Forelimb muscle (tissue), 1 donor: ENCODE measurements around the gene COX7B2. TPM values are rescaled to one million over a fixed set of nuclear protein-coding genes. Genes with fewer than 3 reads are reported as not detected.

Source experiments
- DNase-seq: peaks from one replicate; pipeline ENCODE4 v3.0.0-alpha.2; 2013; ENCODE audit warnings: low read depth
- polyA plus RNA-seq: library from polyadenylated mRNA; unstranded; fragments of 120-200 nt; gene quantifications from one replicate; pipeline ENCODE4 v1.2.1, GENCODE V29; 2013; ENCODE audit not compliant: insufficient read length

The COX7B2 gene, protein sequence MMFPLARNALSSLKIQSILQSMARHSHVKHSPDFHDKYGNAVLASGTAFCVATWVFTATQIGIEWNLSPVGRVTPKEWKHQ
- polyA plus RNA-seq, result not detected

DNA sequence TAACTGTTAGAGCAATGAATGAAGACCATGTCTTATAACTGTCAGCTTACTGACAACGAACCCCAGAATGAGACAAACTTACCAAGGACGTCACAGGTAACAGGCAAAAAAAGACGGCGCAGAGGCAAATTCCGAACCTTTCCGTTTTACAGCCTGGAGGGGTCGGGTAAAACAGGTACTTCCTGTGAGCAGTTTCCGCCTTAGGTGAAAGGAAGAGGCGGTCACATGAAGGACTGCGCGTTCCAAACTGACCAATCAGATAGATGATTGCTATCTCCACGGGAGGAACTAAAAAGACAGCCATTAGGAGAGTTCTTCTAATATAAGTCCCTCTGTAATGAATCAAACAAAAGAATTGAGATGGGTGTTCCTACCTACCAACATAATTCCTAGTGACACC lies at the start of gene COX7B2:
TSS of gene COX7B2 (minus strand) at position 168 of the 400 bp plus-strand sequence. CDS start 174,053 bp downstream, outside the sequence.
- no peak for DNase-seq

DNA sequence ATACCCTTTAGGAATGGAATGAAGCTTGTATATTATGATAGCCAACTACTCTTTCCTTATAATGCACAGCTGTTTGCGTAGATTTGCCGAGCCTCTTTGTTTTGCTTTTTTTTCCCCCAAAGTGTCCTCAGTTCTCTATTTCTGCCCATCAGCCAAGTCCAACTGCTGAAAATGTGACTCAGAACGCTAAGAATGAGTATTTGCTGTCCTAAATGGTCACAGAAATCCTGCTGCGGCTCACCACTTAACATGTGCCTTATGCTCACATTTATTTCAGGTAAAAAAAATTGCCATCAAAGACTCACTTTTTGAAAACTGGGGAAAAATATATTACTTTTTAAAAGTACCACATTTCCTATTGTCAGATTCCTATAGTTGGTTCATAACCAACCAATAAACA lies 47.4 kb upstream of the COX7B2 start:
- DNase-seq, result no peak

DNA sequence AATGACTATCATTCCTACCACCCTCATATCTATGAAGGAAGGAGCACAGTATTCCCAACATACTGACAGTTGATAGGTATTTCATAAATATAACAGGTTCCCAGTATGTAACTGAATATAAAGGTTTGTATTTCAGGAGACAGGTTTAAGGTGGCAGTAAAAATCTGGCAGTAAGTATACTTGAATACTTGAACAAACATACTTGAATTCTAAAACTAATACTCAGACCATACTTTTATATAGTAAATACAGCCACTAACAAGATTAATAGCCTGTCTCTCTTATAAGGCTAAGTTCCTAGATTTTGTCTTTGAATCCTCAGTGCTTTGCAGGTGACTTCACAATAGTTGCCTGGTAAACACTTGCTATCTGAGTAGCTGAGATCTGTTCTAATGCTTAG lies 46.6 kb upstream of the COX7B2 start:
- no peak for DNase-seq

DNA sequence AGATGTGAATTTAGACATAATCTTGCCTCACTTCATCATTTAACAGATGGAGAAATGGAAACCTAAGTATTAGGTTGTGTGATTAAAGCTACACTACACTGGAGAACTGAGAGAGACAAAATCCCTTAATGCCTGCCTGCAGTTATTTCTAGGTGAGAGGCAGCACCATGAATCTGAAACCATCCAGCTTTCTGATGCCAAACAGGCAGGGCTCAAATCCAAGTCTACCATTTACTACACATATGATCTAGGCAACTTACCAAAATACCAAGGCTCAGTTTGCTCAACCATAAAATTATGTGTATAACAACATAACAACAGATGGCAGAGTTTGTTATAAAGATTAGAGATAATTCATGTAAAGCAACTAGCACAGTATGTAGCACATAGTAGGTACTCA lies 45.6 kb upstream of the COX7B2 start:
- no peak for DNase-seq

DNA sequence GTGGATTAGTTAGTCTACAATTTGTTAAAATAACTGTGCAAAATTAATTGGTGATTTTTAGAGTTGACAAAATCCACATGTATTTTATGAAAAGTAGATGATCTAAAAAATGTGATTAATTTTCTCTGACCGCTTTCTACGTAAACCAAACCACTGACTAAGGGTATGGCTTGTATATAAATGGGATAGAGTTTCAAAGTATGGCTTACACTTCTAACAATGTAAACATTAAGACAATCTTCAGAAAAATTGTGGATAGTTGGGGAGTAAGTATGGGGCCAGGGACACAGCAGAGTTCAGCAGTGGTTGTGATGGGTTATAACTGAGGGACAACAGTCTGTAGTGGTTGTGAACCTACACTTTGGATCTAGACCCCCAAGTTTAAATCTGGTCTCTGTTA lies 44.5 kb upstream of the COX7B2 start:
- no peak for DNase-seq

GRCh38 chr4:46952451-46952850 lies 43.4 kb upstream of the COX7B2 start:
- no peak for DNase-seq

DNA sequence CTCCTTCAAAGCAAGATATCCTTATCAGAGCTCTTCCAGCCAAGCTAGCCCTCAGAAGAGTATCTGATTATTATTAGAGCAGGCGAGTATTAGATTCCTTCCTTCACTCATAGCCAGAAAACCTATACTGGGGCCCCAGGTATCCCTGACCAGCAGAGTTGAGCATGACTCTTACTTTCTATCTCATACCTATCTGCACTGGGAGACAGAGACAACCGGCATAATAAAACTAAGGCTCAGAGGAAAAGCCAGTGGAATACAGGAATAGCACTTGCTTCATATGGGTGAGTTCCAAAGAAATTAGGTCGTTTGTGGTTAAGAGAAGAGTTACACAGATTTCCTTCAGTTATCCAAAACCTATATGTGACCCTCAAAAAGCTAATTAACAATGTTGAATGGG lies 41.8 kb upstream of the COX7B2 start:
- no peak for DNase-seq

DNA sequence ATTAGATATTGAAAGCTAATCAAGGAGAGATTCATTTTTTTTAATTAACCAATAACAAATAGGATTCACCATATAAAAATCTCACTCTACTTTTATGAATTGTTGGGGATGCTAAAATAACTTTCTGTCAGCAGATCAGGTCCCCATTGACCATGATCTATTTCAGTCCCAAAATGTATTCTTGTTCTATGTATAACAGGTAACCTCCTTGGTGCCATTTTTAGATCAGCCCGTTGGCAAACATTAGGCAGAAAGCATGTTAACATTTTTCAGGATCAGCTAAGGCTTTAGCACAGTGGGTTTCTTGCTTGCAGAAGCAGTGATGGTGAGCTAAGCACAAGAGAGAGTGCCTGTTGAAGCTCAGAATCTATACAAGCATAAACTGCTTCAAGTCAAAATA lies 40.8 kb upstream of the COX7B2 start:
- no peak for DNase-seq

- DNase-seq, result no peak
Measured at GRCh38 chr4:46947541-46947940, 38.5 kb upstream of the COX7B2 start.

GRCh38 chr4:46946919-46947536 lies 38.0 kb upstream of the COX7B2 start:
- DNase-seq, result no peak

DNA sequence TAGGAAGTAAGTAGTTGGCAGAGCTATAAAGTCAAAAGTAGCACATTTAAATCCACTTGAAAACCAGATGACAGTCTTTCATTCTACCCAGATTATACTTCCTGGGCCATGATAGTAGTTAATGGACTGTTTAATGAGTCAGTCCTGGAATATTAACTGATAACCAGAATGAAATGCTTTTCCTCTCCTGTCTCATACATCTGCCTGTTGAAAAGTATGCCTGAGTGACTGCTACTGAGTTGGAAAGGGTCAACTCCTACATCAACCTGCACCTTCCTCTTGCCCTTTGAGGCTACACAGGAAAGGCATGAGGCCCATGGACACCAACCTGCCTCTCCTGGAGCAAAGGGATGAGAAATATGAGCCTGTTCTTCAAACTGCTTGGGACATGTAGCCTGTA lies 36.0 kb upstream of the COX7B2 start:
- DNase-seq, result no peak

DNA sequence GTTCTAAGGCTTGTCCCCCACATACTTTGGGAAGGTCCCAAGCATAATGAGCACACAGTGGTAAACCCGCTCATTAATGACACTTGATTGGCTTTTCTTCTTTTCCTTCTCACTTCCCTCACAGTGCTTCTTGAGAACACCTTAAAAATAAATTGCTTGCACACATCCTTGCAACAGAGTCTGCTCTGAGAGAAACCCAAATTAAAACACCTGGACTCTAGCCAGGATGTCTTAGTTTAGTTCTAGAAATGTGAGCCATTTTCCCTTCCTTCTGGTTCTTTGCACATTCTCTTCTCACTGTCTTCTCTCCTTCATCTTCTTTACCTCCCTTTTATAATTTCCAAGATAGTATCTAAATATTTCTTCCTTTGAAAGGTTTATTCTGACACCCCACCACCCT lies 35.3 kb upstream of the COX7B2 start:
- no peak for DNase-seq

DNA sequence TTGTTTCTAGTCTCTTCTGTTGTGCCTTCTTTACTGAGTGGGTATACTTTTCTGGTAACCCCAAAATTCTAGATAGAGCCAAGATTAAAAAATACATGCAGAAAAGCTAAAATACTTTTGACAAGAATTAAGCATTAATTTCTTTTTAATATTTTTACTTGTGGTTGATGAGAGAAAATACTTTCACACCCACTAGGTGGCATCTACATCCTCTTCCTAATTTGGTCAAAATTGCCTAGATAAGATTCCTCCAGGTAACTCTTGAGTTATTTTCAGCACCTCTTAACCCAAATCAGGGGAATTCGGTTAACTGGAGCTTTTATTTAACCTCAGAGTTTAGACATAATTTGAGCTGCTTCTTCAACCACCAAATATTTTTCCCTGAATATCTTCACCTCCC lies 28.4 kb upstream of the COX7B2 start:
- no peak for DNase-seq

DNA sequence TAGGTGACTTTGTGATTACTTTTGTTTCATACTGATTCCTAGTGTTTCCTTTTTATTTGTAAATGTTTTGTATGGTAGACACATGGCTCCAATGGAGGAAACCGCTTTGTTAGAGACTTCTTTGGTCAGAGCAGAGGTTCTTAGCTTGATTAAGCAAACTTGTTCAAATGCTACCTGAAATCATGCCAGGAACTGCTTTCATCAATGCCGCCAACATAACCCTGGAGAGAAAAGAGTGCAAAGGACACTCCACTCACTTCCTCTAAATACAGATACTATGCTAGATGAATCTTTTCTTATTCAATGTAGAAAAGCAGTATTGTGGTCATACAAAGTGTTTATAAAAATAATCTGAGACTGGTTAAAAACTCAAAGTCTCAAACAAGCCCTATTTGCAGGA lies 25.7 kb upstream of the COX7B2 start:
- DNase-seq, result no peak

- DNase-seq, result no peak
Measured at GRCh38 chr4:46933686-46934085, 24.6 kb upstream of the COX7B2 start.

GRCh38 chr4:46931981-46932380 lies 22.9 kb upstream of the COX7B2 start:
- no peak for DNase-seq

DNA sequence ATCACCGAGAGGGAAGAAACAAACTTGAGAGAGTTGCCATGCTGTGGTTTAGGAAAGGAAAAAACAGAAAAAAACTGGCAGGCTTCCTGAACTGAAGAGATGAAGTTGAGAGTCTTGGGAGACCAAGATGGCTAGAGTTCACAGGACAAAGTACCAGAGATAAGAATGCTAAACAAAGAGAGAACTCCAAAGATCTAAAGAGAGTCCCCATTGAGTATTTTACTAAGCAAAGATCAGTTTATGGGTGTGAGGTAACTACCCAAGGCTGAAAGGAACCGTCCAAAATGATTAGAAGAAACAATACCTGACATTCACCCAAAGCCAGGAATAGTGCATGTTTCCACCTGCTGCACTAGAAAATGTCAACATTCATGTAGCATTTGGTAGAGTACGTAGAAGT lies 21.8 kb upstream of the COX7B2 start:
- DNase-seq, result no peak

DNA sequence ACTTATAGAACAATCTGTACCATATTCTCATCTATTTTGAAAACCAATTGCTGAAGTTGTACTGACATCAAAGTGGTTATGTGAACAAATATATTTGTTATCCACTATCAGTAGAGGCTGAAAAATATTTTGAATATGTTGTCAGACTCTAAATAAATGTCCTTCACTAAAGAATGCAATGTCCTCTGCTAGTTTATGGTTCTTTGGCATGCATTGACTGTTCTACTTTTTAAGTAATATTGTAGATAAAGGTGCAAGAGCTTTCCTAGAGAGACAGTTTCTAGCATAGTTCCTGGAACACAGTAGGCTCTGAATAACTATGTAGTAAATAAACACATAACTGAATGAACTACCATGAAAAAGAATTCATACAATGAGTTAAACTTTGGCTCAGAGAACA lies 18.2 kb upstream of the COX7B2 start:
- DNase-seq, result no peak

DNA sequence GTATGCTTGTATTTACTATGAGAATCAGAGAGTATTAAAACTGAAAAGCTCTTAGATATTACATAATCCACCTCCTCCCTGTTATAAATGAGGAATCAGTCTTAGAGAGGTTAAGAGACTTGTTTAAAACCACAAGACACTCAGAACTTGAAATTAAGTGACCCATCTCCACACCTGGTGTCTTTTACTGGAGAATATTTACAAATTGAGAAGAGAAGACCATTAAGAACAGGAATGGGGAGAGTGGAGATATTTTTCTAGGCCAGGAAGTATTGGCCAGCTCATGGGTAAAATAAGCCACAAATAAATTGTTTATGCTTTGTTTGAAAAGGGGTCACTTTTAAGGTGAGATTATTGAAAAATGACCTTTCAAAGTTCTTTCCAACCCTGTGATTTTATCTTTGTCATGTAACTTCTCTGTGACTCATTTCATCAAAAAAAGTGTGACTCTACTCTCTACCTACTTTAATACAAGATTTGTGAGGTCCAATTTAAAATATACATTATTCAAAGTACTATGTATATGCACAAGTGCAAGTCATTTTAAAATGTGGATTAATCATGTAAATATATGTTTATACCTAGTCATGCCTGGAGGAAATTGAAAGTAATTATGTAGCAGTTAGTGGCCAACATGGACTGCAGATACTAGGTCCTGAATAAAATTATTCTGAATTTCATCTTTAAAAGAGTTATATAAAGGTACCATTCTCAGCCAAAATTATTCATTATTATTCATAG lies 15.9 kb upstream of the COX7B2 start:
- no peak for DNase-seq

DNA sequence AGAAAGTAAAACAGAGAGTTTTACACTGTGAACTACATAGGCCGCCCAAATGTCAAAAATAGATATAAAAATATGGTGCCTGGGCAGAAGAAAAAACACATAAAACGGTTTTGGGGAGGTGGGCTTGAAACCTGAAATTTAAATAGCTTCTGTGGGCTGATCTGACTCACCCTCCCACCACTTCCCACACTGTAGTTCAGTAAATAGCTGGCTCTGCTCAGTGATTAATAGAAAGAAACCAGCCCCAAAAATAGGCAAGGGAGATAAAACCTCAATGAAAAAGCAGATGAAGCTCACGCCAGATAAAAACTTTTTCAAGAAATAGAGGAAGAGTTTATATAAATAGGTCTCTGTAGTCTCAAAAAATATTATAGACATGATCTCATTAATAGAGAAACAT lies 13.2 kb upstream of the COX7B2 start:
- no peak for DNase-seq

- DNase-seq, result no peak
Measured at GRCh38 chr4:46908148-46908547, 897 bp downstream of the COX7B2 start.

DNA sequence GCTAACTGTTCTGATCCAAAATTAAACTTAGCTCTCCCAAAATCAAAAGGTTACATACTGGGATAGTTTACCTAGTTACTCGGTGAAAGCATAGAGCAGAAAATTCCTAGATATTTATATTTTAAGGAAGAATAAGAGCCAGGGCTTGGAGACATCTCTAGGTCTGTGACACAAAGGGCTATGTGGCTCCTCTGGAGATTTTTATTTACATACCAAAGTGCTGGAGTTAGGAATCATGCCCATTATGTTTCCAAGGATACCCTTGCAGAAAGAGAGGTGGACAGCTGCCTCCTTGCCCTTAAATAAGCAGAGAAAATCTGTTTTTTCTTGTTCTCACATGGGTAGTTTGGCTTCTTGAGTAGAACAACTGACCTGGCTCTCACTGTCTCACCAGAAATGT lies 9.0 kb downstream of the COX7B2 start:
- DNase-seq, result no peak

GRCh38 chr4:46894826-46895225 lies 14.2 kb downstream of the COX7B2 start:
- no peak for DNase-seq

DNA sequence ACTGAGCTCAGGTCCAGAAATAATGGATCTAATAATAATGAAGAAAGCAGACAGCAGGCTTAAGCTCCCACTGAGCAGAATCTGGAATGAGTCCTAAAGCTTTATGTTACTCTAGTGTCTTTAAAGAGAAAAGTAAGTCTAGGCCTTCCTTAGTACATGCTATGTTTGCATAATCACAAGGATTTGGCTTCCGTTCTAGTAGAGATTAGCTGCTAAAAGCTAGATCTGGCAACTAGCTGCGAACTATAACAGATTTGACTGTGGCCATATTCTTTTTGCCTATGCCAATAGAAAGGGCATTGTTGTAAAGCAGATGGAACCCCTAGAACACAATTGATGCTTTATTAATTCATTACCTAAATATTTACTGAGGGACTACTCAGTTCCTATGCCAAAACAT lies 19.0 kb downstream of the COX7B2 start:
- no peak for DNase-seq
